WERI-Rb-1 (cell line): ENCODE results near the gene TUBGCP3.
A peak's percentile ranks its signal among the peaks of the same experiment; 100 is the strongest.

Experiments
- DNase-seq: peaks from one replicate; pipeline ENCODE4 v3.0.0-alpha.2; 2020
- H3K27ac ChIP-seq: fragments of 250-450 bp; sonication (Bioruptor Pico); 2 replicates; pipeline ENCODE4 v1.5.1; 2020; ENCODE audit warnings: mild to moderate bottlenecking, moderate library complexity
- H3K27me3 ChIP-seq: fragments of 250-450 bp; sonication (Bioruptor Pico); 2 replicates; pipeline ENCODE4 v1.5.1; 2021; ENCODE audit warnings: mild to moderate bottlenecking, low read depth, moderate library complexity; ENCODE audit not compliant: insufficient read depth, severe bottlenecking
- H3K36me3 ChIP-seq: fragments of 250-450 bp; sonication (Bioruptor Pico); 2 replicates; pipeline ENCODE4 v1.5.1; 2020; ENCODE audit warnings: mild to moderate bottlenecking, moderate library complexity
- H3K4me3 ChIP-seq: 2 replicates; pipeline ENCODE4 v1.5.1; 2011; ENCODE audit warnings: low read depth, mild to moderate bottlenecking, control low read depth, low read length
- H3K9me3 ChIP-seq: fragments of 250-450 bp; sonication (Bioruptor Pico); 2 replicates; pipeline ENCODE4 v1.5.1; 2021; ENCODE audit warnings: mild to moderate bottlenecking, moderate library complexity; ENCODE audit not compliant: severe bottlenecking
- TF ChIP-seq, protein P1 (sequence below): IDR thresholded peaks from 2 replicates; pipeline ENCODE4 v1.5.1; 2011; ENCODE audit warnings: low read depth, mild to moderate bottlenecking, control low read depth, inconsistent platforms, low read length

Gene TUBGCP3

GRCh38 chr13:112443191-112443994 is 144.6 kb downstream of the TUBGCP3 start:
- Histone ChIP-seq H3K4me3 (no peak overlapping the region), H3K27ac (no peak overlapping the region), H3K36me3 (no peaks in the 10 kb centered on the region), H3K9me3 (peaks cover under 1% of the 10 kb centered on the region), H3K27me3 (peaks cover 97% of the 10 kb centered on the region)
- DNase-seq = peak; percentile 59
- TF ChIP-seq, protein P1, sequence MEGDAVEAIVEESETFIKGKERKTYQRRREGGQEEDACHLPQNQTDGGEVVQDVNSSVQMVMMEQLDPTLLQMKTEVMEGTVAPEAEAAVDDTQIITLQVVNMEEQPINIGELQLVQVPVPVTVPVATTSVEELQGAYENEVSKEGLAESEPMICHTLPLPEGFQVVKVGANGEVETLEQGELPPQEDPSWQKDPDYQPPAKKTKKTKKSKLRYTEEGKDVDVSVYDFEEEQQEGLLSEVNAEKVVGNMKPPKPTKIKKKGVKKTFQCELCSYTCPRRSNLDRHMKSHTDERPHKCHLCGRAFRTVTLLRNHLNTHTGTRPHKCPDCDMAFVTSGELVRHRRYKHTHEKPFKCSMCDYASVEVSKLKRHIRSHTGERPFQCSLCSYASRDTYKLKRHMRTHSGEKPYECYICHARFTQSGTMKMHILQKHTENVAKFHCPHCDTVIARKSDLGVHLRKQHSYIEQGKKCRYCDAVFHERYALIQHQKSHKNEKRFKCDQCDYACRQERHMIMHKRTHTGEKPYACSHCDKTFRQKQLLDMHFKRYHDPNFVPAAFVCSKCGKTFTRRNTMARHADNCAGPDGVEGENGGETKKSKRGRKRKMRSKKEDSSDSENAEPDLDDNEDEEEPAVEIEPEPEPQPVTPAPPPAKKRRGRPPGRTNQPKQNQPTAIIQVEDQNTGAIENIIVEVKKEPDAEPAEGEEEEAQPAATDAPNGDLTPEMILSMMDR = peak; percentile 96

GRCh38 chr13:112442483-112443090 is 145.4 kb downstream of the TUBGCP3 start:
- Histone ChIP-seq H3K36me3 (no peaks in the 10 kb centered on the region), H3K4me3 (no peak overlapping the region), H3K27me3 (peaks cover 97% of the 10 kb centered on the region), H3K27ac (no peak overlapping the region), H3K9me3 (peaks cover 7% of the 10 kb centered on the region)
- TF ChIP-seq, protein P1 = no peak
- DNase-seq = no peak

DNA sequence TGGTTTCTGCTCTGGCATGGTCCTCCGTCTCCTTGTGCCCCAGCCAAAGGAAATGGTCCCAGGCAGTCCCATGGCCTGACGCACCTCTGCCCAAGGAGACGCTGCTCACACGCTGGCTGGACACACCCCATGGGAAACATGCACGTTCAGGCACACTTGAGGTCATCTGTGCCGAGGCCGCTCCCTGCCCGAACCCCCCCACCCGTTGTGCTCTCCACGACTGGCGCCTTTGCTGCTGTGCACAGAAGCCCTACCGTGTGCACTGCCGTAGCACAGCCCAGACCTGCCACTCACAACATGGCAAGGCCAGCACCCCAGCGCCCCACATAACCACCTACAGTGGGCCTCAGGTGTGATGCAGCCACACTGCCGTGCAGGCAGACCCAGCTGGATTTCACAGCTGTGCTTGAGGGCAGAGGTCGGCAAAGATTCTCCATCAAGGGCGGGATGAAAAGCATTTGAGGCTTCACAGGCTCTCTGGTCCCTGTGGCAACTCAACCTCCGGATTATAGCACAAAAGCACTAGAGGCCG is 146.1 kb downstream of the TUBGCP3 start:
- Histone ChIP-seq H3K27ac (no peak overlapping the region), H3K4me3 (no peak overlapping the region), H3K9me3 (peaks cover 7% of the 10 kb centered on the region), H3K36me3 (no peaks in the 10 kb centered on the region), H3K27me3 (peaks cover 94% of the 10 kb centered on the region)
- TF ChIP-seq, protein P1 = no peak
- DNase-seq = no peak

DNA sequence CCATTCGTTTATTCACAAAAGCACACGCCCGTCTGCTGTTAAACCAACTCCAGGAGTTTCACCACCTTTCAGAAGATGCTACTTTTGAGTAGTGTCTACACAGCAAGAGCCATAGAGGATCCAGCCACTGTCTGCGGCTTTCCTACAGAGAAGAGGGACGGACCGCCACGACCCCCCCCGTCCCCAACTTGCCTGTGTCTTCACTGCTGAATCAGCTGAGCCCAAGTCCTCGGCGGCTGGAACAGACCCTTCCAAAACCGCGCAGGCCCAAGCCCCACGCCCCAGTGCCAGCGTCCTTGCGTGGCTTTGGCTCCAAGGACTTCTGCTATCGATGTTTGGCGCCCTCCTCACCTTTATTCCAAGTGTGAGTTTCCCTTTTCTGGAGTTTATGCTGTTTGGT is 146.7 kb downstream of the TUBGCP3 start:
- H3K9me3 ChIP-seq = peaks cover 7% of the 10 kb centered on the region
- H3K4me3 ChIP-seq = no peak overlapping the region
- TF ChIP-seq, protein P1 = no peak
- no peak for DNase-seq
- H3K27me3 ChIP-seq = peaks cover 94% of the 10 kb centered on the region
- no peaks in the 10 kb centered on the region for H3K36me3 ChIP-seq
- H3K27ac ChIP-seq = no peak overlapping the region

DNA sequence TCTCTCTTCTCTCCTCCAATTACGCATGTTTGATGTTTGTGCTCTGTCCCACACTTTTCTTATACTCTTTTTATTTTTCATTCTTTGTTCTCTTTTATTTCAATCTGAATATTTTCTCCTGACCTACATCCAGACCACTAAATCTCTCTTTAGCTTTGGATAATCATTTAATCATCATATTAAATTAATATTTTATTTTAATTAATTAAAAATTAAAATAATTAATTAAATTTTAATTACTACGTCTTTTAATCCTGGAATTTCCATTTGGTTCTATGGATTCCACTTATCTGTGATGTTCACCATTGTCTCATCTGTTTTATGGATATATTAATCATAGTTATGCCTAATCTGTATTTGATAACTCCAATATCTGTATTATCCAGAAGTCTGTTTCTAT is 149.4 kb downstream of the TUBGCP3 start:
- DNase-seq = no peak
- Histone ChIP-seq H3K36me3 (no peaks in the 10 kb centered on the region), H3K27me3 (peaks cover 91% of the 10 kb centered on the region), H3K4me3 (no peak overlapping the region), H3K9me3 (peaks cover 7% of the 10 kb centered on the region), H3K27ac (no peak overlapping the region)
- TF ChIP-seq, protein P1 = no peak
